ENCODE measurements around the gene TMEM236.

DNA sequence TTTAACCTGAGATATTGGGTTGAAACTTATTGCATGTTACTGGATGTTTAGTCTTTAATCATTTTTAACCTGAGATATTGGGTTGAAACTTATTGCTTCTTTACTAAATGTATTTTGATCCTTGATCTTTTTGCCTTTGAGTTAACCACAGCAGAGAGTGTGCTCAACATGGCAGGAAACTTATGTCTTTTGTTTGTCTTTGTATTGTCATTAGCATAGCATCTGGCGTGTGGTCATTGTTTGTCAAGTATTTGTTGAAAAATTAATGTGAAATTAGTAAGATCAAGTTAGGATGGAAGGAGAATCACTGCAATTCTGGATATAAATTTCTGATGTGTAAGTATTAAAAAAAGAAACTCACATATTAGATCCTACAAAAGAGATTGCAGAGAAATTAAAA, 65.3 kb downstream of the TMEM236 start:
- TF ChIP-seq CHD1 (IDR thresholded peaks at IDR 0.05; ENCODE audit: low read length): no peak
- TF ChIP-seq, protein P1, sequence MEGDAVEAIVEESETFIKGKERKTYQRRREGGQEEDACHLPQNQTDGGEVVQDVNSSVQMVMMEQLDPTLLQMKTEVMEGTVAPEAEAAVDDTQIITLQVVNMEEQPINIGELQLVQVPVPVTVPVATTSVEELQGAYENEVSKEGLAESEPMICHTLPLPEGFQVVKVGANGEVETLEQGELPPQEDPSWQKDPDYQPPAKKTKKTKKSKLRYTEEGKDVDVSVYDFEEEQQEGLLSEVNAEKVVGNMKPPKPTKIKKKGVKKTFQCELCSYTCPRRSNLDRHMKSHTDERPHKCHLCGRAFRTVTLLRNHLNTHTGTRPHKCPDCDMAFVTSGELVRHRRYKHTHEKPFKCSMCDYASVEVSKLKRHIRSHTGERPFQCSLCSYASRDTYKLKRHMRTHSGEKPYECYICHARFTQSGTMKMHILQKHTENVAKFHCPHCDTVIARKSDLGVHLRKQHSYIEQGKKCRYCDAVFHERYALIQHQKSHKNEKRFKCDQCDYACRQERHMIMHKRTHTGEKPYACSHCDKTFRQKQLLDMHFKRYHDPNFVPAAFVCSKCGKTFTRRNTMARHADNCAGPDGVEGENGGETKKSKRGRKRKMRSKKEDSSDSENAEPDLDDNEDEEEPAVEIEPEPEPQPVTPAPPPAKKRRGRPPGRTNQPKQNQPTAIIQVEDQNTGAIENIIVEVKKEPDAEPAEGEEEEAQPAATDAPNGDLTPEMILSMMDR (IDR thresholded peaks at IDR 0.05 in 2 of 3, conservative IDR thresholded peaks at IDR 0.05 in 1 of 3; ENCODE audit: insufficient read depth in 2 of 3, low read depth in 1 of 3, low read length in 3 of 3): no peak
- TF ChIP-seq JUNB (CRISPR knock-in tag; conservative IDR thresholded peaks at IDR 0.05): no peak
- no peak for TF ChIP-seq XRCC5 (IDR thresholded peaks at IDR 0.05; ENCODE audit: low read depth, low read length)
